GM10266 (cell line): ENCODE measurements around the gene SPSB3.

Source experiments
- DNase-seq: peaks from one replicate; pipeline ENCODE4 v3.0.0; 2012; ENCODE audit errors: extremely low spot score
- TF ChIP-seq, protein P1 (sequence below): IDR thresholded peaks from 2 replicates; pipeline ENCODE4 v1.5.1; 2012; ENCODE audit warnings: mild to moderate bottlenecking, low read depth; ENCODE audit not compliant: control insufficient read depth, insufficient read depth; ENCODE audit errors: missing control alignments

SPSB3 gene

DNA sequence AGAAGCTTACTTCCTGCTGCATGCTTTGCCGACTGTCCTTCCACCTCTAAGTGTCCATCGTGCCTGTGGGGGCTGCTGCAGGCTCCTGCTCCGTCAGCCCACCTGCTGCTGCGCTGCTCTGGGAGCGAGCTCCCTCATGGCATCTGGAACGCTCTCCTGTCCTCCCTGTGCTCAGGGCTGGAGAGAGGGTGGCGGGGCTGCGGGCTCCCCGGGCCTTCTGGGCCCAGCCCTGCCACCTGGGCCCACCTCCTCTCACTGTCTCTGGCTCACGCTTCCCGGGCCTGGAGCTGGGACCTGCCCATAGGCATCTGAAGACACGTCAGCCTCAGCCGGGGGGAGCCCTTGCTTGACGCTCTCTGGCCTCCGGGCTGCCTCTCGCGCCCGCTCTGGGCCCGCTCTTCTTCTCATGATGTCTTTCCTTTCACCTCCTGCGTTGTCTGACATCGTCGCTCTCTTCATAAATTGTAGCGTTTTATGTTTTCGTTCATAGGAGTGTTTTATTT lies 38.0 kb downstream of the SPSB3 start:
- TF ChIP-seq, protein P1, sequence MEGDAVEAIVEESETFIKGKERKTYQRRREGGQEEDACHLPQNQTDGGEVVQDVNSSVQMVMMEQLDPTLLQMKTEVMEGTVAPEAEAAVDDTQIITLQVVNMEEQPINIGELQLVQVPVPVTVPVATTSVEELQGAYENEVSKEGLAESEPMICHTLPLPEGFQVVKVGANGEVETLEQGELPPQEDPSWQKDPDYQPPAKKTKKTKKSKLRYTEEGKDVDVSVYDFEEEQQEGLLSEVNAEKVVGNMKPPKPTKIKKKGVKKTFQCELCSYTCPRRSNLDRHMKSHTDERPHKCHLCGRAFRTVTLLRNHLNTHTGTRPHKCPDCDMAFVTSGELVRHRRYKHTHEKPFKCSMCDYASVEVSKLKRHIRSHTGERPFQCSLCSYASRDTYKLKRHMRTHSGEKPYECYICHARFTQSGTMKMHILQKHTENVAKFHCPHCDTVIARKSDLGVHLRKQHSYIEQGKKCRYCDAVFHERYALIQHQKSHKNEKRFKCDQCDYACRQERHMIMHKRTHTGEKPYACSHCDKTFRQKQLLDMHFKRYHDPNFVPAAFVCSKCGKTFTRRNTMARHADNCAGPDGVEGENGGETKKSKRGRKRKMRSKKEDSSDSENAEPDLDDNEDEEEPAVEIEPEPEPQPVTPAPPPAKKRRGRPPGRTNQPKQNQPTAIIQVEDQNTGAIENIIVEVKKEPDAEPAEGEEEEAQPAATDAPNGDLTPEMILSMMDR: no peak
- no peak for DNase-seq

DNA sequence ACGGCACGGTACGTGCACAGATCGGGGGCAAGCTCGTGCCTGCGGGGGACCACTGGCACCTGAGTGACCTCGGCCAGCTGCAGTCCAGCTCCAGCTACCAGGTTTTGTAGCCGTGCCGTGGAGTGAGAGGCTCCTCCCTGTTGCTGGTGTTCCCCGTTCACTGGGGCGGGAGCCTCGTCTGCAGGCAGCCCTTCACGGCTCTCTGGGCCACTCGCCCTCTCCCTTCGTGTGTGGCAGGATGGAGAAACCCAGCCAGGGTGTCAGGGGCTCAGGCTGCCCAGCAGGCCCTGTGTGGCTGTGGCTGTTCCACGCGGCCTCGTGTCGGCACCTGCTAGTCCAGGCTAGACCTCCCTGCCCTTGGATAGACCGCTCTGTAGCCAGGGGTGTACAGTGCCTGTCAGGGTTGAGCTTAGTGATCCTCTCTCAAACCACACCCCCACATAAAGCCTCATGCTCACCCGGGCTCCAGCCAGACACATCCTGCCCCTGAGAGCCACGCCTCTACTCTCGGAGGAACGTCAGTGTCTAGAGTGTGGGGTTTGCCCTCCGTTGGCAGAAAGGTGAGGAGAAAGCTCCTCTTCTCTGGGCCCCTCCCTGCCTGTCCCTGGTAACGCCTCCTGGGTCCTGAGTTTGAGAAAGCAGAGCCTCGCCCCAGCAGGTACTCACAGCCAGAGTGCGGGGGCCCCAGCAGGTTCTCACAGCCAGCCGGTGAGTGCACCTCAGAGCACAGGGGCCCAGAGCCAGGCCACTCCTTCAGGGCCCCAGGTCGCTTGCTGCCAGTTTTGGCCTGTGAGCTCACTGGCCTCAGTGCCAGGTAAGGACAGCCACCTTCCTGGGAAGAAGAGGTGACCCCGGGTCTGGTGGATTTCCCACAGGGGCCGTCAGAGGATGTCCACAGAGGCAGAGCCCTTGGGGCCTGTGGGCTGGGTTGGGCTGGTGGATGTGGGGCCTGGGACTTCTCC lies 38.7 kb downstream of the SPSB3 start:
- TF ChIP-seq, protein P1: no peak
- no peak for DNase-seq

DNA sequence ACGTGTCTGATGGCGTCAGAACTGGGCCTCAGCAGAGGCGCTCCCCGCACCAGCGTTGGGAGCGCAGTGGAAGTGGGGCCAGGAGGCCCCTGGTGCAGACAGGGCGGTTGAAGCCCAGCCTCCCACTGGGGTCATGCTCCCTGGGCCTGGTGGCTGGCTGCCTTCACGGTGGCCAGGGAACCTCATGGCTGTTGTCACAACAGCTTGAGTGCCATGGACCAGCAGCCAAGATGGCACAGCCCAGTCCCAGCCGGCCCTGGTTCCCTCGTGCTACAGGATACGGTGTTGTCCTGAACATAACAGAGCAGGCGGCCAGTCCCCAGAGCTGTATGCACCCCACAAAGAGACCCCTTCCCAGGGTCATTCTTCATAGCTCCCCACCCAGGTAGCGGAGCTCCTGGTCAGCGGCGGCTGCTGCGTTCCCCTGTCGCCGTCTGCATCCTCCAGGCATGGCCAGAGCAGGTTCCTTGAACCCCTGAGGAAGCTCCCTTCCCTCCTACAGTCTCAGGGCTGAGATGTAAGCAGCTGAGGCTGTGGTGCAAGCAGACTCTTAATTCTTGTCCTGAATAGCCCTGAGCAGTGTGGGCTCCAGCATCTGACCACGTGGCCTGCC lies 40.7 kb downstream of the SPSB3 start:
- TF ChIP-seq, protein P1: no peak
- DNase-seq: no peak

- TF ChIP-seq, protein P1: no peak
- no peak for DNase-seq
Observed at GRCh38 chr16:1740781-1741490, 41.4 kb downstream of the SPSB3 start.

- DNase-seq: no peak
- TF ChIP-seq, protein P1: no peak
Observed at GRCh38 chr16:1740234-1740633, 42.1 kb downstream of the SPSB3 start.

GRCh38 chr16:1734816-1735215 lies 47.6 kb downstream of the SPSB3 start:
- TF ChIP-seq, protein P1: no peak
- DNase-seq: no peak
